Neural cell (in vitro differentiated cells): ENCODE measurements around the gene NXPE1.

ENCODE experiments used
- CTCF ChIP-seq: fragments of 450-650 bp; IDR thresholded peaks from 2 replicates; pipeline ENCODE4 v1.5.1; 2014; ENCODE audit warnings: antibody characterized with exemption, mild to moderate bottlenecking, moderate library complexity; ENCODE audit not compliant: poor library complexity, severe bottlenecking
- EP300 ChIP-seq: fragments of 450-650 bp; conservative IDR thresholded peaks from 2 replicates; pipeline ENCODE4 v1.6.1; 2014; ENCODE audit warnings: antibody characterized with exemption, mild to moderate bottlenecking, moderate library complexity; ENCODE audit not compliant: poor library complexity, severe bottlenecking
- EZH2 ChIP-seq: fragments of 200-600, 300-800 bp; shearing (Covaris generic), sonication (generic); IDR thresholded peaks from 2 replicates; pipeline ENCODE4 v1.6.1; 2014; ENCODE audit warnings: antibody characterized with exemption, low read length, borderline replicate concordance, mild to moderate bottlenecking; ENCODE audit not compliant: insufficient read depth, poor library complexity, severe bottlenecking
- MXI1 ChIP-seq: fragments of 450-650 bp; conservative IDR thresholded peaks from 2 replicates; pipeline ENCODE4 v1.6.1; 2014; ENCODE audit warnings: antibody characterized with exemption, mild to moderate bottlenecking; ENCODE audit not compliant: poor library complexity, severe bottlenecking
- POLR2AphosphoS5 ChIP-seq: IDR thresholded peaks from 2 replicates; pipeline ENCODE4 v1.6.1; 2012
- RAD21 ChIP-seq: fragments of 450-650 bp; conservative IDR thresholded peaks from 2 replicates; pipeline ENCODE4 v1.6.1; 2014; ENCODE audit warnings: antibody characterized with exemption, mild to moderate bottlenecking, moderate library complexity
- SMC3 ChIP-seq: fragments of 450-650 bp; conservative IDR thresholded peaks from 2 replicates; pipeline ENCODE4 v1.6.1; 2014; ENCODE audit warnings: antibody characterized with exemption, mild to moderate bottlenecking, moderate library complexity; ENCODE audit not compliant: poor library complexity
- TAF1 ChIP-seq: IDR thresholded peaks from 2 replicates; pipeline ENCODE4 v1.6.1; 2012; ENCODE audit warnings: low read depth
- TF ChIP-seq, protein P1 (sequence below): IDR thresholded peaks from 2 replicates; pipeline ENCODE4 v1.6.1; 2012; ENCODE audit warnings: borderline replicate concordance

DNA sequence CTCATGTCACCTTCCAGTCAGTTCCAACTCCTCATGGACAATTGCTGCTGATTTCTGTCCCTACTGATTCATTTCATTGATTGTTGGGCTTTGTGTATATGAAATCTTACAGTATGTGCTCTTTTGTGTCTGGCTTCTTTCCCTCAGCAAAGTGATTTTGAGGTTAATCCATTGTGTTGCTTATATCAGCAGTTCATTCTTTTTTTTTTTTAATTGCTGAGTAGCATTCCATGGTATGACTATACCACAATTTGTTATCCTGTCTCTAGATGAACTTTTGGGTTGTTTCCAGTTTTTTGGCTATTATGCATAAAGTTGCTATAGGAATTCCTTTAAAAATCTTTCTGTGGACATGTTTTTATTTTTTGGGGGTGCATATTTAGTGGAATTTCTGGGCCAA is 59.9 kb downstream of the NXPE1 start:
- no peak for TF ChIP-seq CTCF
- TF ChIP-seq POLR2AphosphoS5, result no peak
- no peak for TF ChIP-seq EP300
- no peak for TF ChIP-seq SMC3
- TF ChIP-seq, protein P1, sequence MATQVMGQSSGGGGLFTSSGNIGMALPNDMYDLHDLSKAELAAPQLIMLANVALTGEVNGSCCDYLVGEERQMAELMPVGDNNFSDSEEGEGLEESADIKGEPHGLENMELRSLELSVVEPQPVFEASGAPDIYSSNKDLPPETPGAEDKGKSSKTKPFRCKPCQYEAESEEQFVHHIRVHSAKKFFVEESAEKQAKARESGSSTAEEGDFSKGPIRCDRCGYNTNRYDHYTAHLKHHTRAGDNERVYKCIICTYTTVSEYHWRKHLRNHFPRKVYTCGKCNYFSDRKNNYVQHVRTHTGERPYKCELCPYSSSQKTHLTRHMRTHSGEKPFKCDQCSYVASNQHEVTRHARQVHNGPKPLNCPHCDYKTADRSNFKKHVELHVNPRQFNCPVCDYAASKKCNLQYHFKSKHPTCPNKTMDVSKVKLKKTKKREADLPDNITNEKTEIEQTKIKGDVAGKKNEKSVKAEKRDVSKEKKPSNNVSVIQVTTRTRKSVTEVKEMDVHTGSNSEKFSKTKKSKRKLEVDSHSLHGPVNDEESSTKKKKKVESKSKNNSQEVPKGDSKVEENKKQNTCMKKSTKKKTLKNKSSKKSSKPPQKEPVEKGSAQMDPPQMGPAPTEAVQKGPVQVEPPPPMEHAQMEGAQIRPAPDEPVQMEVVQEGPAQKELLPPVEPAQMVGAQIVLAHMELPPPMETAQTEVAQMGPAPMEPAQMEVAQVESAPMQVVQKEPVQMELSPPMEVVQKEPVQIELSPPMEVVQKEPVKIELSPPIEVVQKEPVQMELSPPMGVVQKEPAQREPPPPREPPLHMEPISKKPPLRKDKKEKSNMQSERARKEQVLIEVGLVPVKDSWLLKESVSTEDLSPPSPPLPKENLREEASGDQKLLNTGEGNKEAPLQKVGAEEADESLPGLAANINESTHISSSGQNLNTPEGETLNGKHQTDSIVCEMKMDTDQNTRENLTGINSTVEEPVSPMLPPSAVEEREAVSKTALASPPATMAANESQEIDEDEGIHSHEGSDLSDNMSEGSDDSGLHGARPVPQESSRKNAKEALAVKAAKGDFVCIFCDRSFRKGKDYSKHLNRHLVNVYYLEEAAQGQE, result no peak
- no peak for TF ChIP-seq RAD21
- no peak for TF ChIP-seq TAF1
- no peak for TF ChIP-seq MXI1
- no peak for TF ChIP-seq EZH2
